Activated CD4-positive, alpha-beta T cell treated with anti-CD3 and anti-CD28 coated beads for 48 hours (primary cell): Measurements from ENCODE around the gene UPF3A.
"Not testable (repeated sequence)": the region's sequence is repeated elsewhere in the genome, so short reads cannot be mapped to it uniquely, and the experiment has no call there.

Experiments
- DNase-seq: peaks from one replicate; pipeline ENCODE4 v3.0.0-alpha.2; 2020

The UPF3A gene

DNA sequence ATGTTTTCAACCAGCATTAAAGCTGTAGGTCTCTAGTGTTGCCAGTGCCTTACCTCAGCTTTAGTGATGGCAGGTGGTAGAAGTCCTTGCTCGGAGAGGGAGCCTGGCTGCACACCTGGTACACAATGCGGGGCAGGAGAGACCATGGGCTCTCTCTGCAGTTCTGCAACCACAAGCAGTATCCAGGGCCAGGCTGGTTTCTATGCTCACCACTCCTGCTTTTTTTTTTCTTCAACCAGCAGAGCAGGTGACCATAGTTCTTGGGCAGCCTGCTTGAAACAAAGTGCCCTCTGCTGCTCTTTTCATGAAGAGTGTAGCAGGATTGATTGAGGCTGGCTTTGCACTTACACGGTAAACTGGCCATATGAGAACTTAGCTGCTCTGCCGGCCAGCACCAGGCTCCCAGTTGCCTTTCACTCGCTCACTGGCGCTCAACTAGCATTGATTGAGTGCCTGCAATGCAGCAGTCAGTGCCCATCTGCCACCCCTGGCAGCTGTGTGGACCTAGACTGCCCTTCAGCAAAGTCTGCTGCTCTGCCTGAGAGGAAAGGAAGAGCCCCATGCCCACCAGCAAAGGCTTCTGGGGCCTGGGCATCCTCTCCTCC is 28.5 kb downstream of the UPF3A start:
- DNase-seq = no peak

- DNase-seq = no peak
These were observed 29.6 kb downstream of the UPF3A start for GRCh38 chr13:114310956-114311355.

DNA sequence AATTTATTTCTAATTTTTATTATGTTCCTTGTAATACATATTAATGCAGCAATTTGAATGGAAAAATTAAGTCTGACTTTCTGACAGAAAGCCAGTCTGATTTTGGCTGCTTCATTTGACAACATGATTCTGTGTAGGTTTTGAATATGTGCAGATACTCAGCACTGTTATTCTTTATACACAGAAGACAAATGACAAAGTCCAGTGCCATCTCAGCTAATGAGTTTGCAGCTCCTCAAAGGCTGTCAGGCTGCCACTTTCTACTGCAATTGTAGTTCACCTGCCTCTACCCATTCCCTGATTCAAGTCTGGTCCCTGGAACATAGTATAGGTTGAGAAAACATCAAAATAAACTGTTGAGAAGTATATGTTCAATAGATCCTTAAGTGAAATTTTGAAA is 30.0 kb downstream of the UPF3A start:
- no peak for DNase-seq

DNA sequence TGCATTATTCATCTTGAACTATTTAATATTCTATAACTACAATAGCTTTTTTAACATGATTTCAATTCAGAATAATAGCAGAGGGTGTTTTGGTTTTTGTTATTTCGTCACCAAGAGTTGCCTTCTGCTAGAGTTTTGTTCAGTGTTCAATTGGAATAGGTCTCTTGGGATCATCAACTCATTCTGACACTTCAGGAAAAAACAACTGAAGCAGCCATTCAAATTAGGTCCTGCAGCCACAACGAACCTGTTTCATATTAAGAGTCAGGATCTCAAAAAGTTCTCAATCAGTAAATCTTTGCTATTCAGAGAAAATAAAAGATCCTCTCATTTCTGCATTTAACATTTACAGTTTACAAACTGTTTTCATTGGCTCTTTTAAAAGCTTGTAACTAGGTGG is 30.5 kb downstream of the UPF3A start:
- DNase-seq = no peak

DNA sequence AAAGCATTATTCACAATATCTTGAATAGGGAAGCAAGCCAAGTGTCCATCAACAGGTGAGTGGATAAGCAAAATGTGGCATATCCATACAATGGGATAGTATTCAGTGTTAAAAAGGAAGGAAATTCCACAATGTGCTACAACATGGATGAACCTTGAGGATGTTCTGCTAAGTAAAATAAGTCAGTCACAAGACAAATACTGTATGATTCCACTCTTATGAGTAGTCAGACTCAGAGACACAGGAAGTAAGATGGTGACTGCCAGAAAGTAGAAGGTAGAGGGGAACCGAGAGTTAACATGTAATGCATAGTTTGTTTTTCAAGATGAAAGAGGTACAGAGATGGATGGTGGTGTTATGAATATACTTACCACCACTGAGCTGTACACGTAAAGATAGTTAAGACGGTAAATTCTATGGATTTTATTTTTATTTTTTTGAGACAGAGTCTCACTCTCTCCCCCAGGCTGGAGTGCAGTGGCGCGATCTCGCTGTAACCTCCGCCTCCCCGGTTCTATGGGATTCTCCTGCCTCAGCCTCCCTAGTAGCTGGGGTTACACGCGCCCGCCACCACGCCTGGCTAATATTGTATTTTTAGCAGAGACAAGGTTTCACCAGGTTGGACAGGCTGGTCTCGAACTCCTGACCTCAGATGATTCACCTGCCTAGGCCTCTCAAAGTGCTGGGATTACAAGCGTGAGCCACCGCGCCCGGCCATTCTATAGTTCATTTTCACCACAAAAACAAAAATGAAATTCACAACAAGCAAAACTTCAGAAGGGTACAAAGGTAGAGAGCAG is 31.9 kb downstream of the UPF3A start:
- peak; percentile 78 for DNase-seq

GRCh38 chr13:114314074-114314912 is 32.9 kb downstream of the UPF3A start, which contains the start of gene CHAMP1:
TSS of gene CHAMP1 (plus strand) at chr13:114314503. CDS start at chr13:114323843, 9,340 bp downstream.
- DNase-seq = peak; percentile 97

GRCh38 chr13:114315074-114315785 is 33.8 kb downstream of the UPF3A start:
- DNase-seq = no peak

DNA sequence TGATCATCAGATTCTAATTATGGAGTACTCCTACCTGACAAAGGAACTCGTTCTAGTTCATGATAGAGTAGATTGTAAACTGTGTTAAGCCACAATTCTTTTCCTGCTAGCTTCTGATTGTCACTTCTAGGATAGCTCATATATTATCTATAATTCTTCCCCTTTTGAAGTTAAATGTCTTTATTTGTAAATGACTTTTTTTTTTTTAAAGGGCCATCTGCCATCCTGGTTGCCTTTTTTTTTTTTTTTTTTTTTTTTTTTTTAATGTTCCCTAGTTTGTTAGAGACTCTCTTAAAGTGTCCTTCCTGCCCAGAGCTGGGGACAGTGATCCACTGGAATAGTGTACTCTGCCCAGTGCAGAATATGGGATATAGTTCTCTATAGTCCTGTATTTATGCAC is 37.2 kb downstream of the UPF3A start:
- DNase-seq = no peak

GRCh38 chr13:114319441-114319913 is 38.1 kb downstream of the UPF3A start:
- no peak for DNase-seq

GRCh38 chr13:114320065-114320464 is 38.7 kb downstream of the UPF3A start:
- no peak for DNase-seq

GRCh38 chr13:114321256-114321655 is 39.9 kb downstream of the UPF3A start:
- DNase-seq = no peak

GRCh38 chr13:114323349-114323748 is 41.9 kb downstream of the UPF3A start:
- DNase-seq = no peak

- DNase-seq = peak; percentile 30
These were observed 42.9 kb downstream of the UPF3A start for GRCh38 chr13:114324334-114324733.

DNA sequence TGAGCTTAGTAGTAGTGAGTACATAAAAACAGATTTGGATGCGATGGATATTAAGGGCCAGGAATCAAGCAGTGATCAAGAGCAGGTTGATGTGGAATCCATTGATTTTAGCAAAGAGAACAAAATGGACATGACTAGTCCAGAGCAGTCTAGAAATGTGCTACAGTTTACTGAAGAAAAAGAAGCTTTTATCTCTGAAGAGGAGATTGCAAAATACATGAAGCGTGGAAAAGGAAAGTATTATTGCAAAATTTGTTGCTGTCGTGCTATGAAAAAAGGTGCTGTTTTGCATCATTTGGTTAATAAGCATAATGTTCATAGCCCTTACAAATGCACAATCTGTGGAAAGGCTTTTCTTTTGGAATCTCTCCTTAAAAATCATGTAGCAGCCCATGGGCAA is 44.3 kb downstream of the UPF3A start:
- DNase-seq = no peak

DNA sequence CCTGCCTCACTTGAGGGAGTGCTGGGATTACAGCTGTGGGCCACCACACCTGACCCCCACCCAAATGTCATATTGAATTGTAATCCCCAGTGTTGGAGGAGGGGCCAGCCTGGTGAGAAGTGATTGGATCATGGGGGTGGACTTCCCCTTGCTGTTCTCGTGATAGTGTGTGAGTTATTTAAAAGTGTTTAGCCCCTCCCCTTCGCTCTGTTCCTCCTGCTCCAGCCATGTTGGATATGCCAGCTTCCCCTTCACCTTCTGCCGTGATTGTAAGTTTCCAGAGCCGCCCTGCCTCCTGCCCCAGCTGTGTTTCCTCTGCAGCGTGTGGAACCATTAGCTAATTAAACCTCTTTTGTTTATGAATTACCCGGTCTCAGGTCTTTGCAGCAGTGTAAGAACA is 46.6 kb downstream of the UPF3A start:
- DNase-seq = no peak

DNA sequence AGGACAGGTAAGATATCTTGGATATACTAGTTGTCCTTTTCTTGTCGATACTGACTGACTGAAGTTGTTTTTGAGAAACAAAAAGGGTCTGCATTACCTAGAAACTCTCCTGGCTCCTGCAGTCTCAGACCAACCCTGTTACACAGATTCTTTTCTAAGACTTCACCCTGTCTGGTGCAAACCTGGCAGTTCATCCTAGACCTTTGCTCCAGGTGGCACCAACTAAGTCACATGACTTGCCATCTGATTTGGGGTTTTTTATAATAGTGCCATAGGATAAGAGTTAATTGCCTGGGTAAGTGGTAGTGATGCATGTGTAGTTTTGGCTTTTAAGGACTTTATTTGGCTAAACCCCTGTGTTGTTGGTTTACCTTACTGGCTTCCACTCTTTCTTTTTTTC is 47.2 kb downstream of the UPF3A start:
- DNase-seq = no peak

DNA sequence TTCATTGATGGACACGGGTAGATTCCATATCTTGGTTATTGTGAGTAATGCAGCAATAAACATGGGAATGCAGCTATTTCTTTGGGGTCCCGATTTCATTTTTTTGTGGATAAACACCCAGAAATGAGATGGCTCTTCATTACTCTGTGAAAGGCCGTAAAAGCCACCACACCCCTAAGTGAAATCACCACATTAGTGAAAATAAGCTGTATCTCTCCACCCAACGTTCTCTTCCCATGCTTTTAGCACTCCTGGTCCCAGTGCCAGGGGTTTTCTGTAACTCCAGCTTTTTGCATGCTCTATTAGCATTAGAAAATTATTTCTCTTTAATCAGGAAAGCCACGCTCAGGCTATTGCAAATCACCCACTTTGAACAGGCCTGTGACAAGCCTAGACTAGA is 48.7 kb downstream of the UPF3A start:
- DNase-seq = no peak

GRCh38 chr13:114333881-114334280 is 52.5 kb downstream of the UPF3A start:
- DNase-seq = not testable (repeated sequence)

DNA sequence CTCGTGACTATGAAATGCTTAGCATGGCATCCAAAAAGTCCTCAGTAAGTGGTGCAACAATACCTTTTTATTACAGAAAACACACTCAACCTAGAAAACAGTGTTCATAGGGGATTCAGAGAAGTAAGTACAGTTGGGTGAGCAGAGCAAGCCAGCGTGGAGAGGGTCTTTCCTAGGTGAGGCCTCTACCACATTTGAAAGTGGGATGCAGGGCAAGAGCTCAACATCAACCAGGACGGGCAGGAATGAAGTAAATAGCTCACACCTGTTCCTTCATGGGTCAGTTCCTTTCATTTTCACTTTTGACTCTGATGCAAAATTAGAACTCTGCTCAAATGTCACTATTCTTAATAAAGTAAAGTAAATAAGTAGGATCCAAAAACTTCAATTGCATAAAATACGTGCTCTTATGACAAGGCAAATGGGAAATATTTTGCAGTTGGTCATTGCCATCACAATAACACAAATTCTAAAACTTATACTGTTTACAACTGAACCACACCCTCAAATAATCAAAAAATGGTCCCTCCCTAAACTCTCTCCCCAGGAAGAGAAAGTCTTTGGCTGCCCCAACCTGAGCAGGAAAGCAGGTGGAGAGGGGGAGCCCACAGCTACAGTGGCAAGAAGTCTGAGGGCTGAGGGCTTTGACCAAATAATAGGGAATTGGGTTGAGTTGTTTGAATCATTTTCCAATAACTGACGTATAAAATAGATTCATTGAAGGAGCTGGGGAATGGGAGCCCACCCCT is 53.1 kb downstream of the UPF3A start:
- DNase-seq = no peak

DNA sequence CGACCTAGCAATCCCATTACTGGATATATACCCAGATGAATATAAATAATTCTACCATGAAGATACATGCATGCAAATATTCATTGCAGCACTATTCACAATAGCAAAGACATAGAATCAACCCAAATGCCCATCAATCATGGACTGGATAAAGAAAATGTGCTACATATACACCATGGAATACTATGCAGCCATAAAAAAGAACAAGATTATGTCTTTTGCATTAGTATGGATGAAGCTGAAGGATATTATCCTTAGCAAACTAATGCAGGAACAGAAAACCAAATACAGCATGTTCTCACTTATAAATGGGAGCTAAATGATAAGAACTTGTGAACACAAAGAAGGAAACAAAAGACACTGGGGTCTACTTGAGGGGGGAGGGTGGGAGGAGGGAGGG is 55.1 kb downstream of the UPF3A start:
- not testable (repeated sequence) for DNase-seq

DNA sequence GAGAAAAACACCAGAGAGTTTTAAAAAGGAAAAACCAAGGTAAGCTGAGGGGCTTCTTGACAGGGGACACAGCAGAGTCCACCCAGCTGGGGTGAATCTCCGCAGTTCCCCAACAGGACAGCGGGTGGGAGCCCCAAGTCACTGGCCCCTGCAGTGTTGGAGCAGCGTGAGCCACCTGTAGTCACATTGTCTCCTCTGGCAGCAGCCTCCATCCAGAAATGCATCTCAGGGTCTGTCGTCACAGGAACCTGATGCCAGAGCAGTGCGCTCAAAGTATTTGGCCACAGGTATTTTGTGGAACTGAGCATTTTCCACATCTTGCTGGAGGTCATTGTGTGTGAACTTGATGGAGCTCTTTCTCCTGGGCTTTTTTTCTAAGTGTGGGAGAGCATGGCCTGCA is 57.6 kb downstream of the UPF3A start:
- DNase-seq = no peak
